Measurements from ENCODE around the gene CAD. TPM values are rescaled to one million over a fixed set of nuclear protein-coding genes. Genes with fewer than 3 reads are reported as not detected.

The CAD gene
- polyA plus RNA-seq, 2 of the 4 experiments (the other 2 are of a cell fraction): 50.5 to 69.3 TPM

DNA sequence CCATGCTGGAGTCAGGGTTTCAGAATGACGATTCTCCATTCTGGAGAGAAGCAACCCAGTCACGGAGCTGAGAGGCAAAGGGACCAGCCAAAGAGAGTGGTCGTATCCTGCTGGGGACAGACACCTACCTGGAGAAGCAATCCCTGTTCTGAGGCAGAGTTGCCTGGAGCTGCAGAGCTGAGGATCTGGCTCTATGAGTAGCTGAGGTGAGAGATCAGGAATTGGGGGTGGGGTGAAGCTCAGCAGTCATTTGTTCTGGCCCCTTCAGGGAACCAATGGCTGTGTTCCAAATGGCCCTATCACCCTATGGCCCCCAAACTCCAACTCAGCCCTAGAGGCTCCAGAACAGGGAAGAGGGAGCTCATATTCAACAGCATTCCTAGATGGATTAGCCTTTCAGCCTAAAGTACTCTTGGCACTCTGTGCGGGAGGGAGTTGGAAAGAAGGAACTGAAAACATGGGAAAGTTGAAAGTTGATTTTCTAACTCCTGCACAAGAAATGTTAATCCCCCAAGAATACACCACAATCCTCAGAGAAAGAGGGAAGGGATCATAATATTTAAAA lies 8.6 kb upstream of the CAD start:
- Histone ChIP-seq H3K9me3 (no peaks in the 10 kb centered on the region), H3K4me1 (peaks cover 4% of the 10 kb centered on the region; the same call in 2 of the 3 replicates), H3K27ac (no peak overlapping the region), H3K4me2 (no peak overlapping the region), H3K4me3 (no peak overlapping the region)
- FAIRE-seq: no peak
- ChIA-PET CTCF (interaction anchor here (0.8 to 4.0 kb wide), 6 partner anchors 16 to 119 kb away, joined by 3 to 12 read pairs (median 6); no protein-coding TSS in a partner anchor), POLR2A (no interaction called here)
- DNase-seq (ENCODE audit: low read depth in 1 of 2, low spot score in 1 of 2): no peak
- WGBS (ENCODE audit: missing lambda C conversion rate): 90% methylated on average over 4 of the region's 4 CpGs
- ATAC-seq: no peak
- no peak for TF ChIP-seq EHMT2 (IDR thresholded peaks at IDR 0.05; ENCODE audit: low read depth)

DNA sequence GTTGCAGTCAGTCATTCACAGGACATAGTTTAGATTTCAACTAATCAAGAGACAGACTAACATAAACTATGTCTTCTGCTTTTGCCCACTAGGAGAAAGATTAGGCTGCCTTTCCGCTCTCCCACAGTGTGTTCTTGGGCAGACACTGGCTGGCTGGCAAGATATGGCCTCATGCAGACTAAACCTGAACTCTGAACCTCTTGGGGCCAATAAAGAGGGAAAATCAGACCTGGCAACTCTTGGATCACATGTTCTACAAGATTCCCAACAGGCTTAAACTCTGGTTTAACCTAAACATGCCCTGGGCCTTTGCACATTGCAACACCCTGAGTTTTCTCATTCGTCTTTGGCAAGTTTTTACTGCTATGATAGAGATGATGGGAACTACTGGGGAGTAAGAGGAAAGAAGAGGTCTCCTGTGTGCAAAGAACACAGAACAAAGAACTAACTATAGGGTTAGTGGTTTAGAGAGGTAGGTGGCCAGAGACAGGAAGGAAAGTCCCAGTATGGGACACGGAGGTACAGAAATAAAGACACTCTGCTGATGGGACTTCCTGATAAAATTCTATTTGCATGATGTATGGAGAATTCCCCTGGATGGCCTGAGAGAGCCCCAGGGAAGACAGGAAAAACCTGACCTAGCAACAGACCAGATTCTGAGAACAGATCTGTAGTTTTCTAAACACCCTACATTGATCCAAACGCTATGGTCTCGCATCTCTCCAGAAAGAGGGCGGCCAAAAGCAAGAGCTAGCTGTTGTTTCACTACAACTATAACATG lies 7.4 kb upstream of the CAD start:
- H3K4me2 ChIP-seq: no peak overlapping the region

DNA sequence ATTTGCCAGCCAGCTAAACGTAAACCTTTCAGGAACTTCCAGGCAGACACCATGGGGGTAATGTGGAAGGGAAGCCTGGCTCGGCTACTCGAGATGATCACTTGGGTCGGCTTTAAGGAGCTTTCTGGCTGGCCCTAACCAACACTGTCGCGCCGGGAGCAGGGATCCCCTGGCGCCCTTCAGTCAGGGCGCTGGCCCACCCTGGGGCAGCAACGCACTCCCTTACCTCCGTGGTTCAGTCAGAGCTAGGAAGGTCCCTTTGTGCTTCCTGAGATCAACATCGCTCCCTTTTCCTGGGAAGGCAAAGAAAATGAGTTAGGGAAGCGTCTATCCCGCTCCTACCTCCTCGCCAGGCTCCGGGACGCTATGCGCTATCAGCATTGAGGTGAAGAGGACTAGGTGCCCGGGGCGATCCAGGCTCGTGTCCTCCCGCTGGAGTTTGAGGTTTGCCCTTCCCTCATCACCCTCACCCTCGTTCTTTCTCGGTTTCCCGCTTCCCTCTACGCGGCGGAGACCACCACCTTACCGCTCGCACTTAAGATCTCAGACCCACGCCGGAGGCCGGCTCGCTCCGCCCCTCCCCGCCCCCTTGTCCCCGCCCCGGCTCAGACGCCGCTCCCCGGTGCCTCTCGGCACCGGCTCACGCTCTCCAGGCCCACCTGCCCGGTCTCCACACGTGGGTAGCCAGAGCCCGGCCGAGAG lies 5.8 kb upstream of the CAD start:
- H3K4me3 ChIP-seq: peak overlapping the region; percentile 81
- no peaks in the 10 kb centered on the region for H3K9me3 ChIP-seq
- peak overlapping the region; percentile 86 for H3K4me2 ChIP-seq
- no peak for FAIRE-seq
- WGBS (ENCODE audit: missing lambda C conversion rate): 4% methylated on average over 35 of the region's 48 CpGs
- ATAC-seq: peak; percentile 56 to 63
- TF ChIP-seq POLR2A (IDR thresholded peaks at IDR 0.05; ENCODE audit: low read length) (peak; percentile 21), TFCP2L1 (CRISPR knock-in tag; IDR thresholded peaks at IDR 0.05) (no peak)
- DNase-seq (ENCODE audit: low read depth in 1 of 2, low spot score in 1 of 2): peak in 1 of 2 experiments; percentile 43
- H3K4me1 ChIP-seq: peaks cover 10% of the 10 kb centered on the region; the same call in 2 of the 3 replicates
- peak overlapping the region; percentile 93 to 94 for H3K27ac ChIP-seq
- CTCF ChIA-PET: interaction anchor here (0.6 to 2.4 kb wide), 10 partner anchors 20 to 682 kb away, joined by 3 to 9 read pairs (median 4); partner anchors contain the start of gene PREB
- POLR2A ChIA-PET: interaction anchor here (0.5 to 1.4 kb wide), 13 partner anchors 8 to 1231 kb away, joined by 3 to 6 read pairs (median 3); partner anchors contain the start of genes GTF3C2, PREB and ZNF513

More for the DNA sequence above, 7.4 kb upstream of the CAD start:
- ChIA-PET POLR2A (no interaction called here), CTCF (interaction anchor here (0.9 to 4.0 kb wide), 4 partner anchors 17 to 71 kb away, joined by 3 to 12 read pairs (median 5); no protein-coding TSS in a partner anchor)
- ATAC-seq (no peak), FAIRE-seq (no peak), DNase-seq (ENCODE audit: low read depth in 1 of 2, low spot score in 1 of 2) (no peak)
- 83% methylated on average over 6 of the region's 6 CpGs for WGBS (ENCODE audit: missing lambda C conversion rate)
- H3K9me3 ChIP-seq: no peaks in the 10 kb centered on the region
- H3K4me1 ChIP-seq: peaks cover 10% of the 10 kb centered on the region; the same call in 2 of the 3 replicates
- H3K27ac ChIP-seq: no peak overlapping the region
- no peak overlapping the region for H3K4me3 ChIP-seq
- TF ChIP-seq, protein P1, sequence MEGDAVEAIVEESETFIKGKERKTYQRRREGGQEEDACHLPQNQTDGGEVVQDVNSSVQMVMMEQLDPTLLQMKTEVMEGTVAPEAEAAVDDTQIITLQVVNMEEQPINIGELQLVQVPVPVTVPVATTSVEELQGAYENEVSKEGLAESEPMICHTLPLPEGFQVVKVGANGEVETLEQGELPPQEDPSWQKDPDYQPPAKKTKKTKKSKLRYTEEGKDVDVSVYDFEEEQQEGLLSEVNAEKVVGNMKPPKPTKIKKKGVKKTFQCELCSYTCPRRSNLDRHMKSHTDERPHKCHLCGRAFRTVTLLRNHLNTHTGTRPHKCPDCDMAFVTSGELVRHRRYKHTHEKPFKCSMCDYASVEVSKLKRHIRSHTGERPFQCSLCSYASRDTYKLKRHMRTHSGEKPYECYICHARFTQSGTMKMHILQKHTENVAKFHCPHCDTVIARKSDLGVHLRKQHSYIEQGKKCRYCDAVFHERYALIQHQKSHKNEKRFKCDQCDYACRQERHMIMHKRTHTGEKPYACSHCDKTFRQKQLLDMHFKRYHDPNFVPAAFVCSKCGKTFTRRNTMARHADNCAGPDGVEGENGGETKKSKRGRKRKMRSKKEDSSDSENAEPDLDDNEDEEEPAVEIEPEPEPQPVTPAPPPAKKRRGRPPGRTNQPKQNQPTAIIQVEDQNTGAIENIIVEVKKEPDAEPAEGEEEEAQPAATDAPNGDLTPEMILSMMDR (IDR thresholded peaks at IDR 0.05): no peak
- TF ChIP-seq RAD21 (conservative IDR thresholded peaks at IDR 0.05 in 1 of 2, IDR thresholded peaks at IDR 0.05 in 1 of 2): no peak
- TF ChIP-seq FOSL2 (IDR thresholded peaks at IDR 0.05): no peak
- no peak for TF ChIP-seq FOSL2 (CRISPR knock-in tag; IDR thresholded peaks at IDR 0.05)
- TF ChIP-seq ATOH8 (CRISPR knock-in tag; IDR thresholded peaks at IDR 0.05; ENCODE audit: low read depth): no peak
- TF ChIP-seq SMC3 (IDR thresholded peaks at IDR 0.05): no peak
- no peak for TF ChIP-seq BHLHE40 (IDR thresholded peaks at IDR 0.05; ENCODE audit: low read depth, low read length)
- TF ChIP-seq ZSCAN20 (CRISPR knock-in tag; IDR thresholded peaks at IDR 0.05): no peak
- no peak for TF ChIP-seq RNF2 (IDR thresholded peaks at IDR 0.05; ENCODE audit: borderline replicate concordance, low read depth)
- TF ChIP-seq NR3C1 (IDR thresholded peaks at IDR 0.05): no peak

All from A549 (cell line).